ENCODE results near the gene ANKH. TPM values are rescaled to one million over a fixed set of nuclear protein-coding genes. Genes with fewer than 3 reads are reported as not detected.

ANKH gene
- polyA plus RNA-seq, 3 donors, result 12.9 to 18.7 (median 14.0) TPM

DNA sequence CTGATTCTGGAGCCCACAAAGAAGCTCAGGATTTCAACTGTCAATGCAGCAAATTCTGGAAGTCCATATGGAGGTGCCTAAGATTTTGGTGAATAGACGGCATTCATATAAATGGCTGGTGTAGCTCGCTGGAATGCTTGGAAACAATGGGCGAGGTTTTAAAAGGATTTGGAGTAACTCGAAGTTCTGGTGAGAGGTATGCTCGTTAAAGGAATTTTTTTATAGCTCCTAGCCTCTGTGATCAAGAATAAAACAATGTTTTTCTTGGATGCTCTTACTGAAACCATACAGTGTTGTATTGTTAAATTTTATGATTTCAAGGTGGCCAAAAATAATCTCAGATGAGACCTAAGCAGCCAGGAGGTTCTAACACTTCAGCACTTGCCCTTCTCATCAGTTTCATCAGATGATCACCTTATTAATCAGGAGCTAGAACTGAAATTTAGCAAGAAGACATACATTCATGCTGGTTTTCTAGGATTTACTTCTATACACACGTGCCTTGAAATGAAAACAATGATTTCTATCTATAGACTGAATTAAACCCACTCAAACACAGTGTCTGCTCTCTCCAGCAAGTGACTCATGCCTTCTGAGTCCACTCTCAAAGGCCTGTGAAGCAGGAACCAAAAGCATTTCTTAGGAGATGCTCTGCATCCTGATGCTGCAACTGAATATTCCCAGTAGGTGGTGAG is 127.8 kb downstream of the ANKH start:
- DNase-seq (ENCODE audit: low read depth in 3 of 3, low spot score in 2 of 3), result no peak

DNA sequence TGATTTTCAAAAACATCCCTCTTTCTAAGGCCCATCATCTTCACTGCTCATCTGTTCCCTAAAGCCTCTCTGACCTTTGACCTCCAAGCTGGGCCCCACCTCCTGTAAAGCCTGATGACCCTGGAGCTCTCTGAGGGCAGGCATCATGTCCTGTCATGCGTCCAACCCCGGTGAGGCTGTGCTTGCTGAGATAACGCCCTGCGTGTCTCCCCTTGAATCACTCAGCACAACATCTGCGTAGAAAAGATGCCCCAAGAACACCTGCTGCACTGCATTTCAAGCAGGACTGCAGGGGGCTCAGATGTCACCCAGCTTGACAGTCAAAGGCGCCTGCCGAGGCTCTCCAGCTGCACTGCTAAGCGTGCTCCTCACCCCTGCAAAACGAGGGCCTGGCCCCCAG is 129.1 kb downstream of the ANKH start:
- no peak for DNase-seq (ENCODE audit: low read depth in 3 of 3, low spot score in 2 of 3)

DNA sequence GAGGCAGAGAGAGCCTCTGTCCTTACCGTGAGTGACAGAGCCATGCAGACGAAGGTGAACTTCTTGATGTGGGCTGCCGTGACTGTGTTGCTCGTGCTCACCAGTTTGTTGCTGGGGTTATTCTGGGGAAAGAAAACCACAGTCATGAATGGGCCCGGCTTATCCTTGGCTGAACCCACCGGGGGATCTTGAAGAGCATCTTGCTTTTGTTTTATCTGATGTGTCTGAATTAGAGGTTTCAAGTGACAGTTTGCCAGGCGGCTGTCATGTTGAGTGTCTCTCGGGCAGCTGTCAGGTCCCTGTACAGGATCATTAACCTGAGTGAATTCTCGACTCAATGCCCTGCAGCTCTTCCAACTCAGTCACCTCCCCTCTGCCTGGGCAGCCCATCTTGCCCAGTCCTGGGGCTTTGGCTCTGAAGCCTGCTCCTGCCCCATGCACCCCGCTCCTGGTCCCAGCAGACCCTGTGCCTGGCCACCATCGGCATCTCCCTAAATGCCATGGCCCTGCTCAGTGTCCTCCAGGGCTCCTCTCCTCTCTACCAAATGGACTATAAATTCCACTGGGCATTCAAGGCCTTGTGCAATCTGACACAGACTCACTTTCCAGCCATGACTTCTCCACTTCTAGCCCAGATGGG is 129.7 kb downstream of the ANKH start:
- DNase-seq (ENCODE audit: low read depth in 3 of 3, low spot score in 2 of 3), result peak in 1 of 3 donors; percentile 21

DNA sequence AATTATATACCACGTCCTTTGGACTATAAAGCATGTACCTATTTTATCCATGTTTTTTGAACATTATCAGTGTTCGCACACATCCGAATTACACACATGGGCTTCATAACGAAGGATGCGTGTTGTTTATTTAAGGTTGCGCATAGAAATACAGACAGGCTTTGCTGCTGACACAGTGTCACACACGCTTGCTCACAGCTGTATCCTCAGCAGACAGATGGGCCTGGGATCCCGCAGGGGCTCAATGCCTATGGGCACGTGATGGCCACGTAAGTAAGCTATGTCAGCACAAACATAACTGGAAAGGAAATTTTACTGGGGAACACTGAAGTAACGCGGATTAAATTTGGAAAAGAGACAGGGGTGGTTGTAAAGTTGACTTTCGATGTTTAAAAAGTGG is 130.4 kb downstream of the ANKH start:
- no peak for DNase-seq (ENCODE audit: low read depth in 3 of 3, low spot score in 2 of 3)

DNA sequence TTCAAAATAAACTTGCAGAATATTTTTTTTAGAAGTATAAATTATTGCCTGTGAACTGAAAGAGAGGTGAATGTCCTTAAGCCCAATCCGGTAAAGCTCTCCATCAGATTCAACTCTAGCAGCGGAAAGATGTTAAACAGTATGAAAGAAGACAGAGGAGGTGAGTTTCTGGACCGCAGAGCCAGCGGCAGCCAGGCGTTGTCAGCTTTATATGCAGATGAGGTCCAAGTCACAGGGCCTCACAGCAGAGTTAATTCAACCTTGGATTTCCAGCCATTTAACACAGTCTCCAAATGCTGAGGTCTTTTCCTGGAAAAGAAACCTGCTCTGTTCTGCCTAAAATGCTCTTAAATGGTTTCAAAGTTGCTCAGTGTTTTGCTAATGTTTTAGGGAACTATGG is 131.6 kb downstream of the ANKH start:
- DNase-seq (ENCODE audit: low read depth in 3 of 3, low spot score in 2 of 3), result no peak

DNA sequence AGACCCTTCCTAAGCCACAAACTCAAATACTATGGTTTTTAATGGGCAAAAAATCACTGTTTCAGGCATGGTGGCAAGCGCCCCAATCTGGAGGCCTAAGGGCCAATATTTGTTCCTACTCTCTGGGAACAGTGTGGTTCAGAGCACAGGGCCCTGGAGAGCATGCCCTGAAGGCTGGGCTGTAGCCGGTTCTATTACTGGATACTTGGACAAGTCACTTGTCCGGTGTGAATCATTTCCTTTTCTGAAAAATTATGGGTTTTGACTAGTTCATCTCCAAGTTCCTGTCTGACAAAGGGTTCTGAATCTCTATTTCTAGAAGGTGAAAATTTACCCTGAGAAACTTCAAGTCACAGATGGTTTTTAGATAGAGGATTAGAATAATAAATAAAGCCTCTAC is 132.0 kb downstream of the ANKH start:
- no peak for DNase-seq (ENCODE audit: low read depth in 3 of 3, low spot score in 2 of 3)

DNA sequence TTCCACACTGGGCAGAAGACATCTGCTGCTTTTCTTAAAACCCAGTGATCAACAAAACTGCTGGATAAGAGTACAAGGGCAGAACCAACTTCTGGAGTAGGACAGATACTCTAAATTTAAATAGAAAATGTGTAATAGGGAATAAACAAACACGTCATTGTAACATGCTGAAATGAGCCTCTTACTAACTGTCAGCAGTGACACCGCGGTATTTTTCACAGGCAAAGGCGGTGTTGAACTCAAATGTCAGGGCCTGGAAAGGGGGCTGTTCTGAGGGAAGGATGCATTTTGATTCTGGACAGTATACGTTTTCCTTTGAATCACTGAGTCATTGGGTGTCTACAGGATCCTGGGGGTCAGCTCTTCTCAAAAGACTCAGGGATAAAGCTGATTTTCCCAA is 133.5 kb downstream of the ANKH start:
- no peak for DNase-seq (ENCODE audit: low read depth in 3 of 3, low spot score in 2 of 3)

DNA sequence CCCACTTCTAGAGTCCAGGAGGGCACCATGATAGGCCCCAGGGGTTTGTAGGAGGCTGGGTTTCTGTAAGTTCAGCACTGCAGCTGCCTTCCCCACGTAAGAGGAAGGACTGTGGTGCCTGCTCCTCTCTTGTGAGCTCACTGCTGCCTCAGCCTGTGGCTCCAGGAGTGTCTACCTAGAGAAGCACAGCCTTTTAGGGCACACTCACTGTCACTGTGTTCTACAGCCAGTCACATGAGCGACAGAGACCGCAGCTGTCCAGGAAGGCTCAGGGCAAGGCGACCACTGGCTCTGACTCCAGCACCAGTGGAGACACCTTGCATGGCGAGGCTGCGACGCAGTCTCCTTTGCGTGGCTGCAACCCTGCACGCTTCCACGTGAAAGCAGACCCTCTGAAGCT is 134.3 kb downstream of the ANKH start:
- DNase-seq (ENCODE audit: low read depth in 3 of 3, low spot score in 2 of 3), result no peak

DNA sequence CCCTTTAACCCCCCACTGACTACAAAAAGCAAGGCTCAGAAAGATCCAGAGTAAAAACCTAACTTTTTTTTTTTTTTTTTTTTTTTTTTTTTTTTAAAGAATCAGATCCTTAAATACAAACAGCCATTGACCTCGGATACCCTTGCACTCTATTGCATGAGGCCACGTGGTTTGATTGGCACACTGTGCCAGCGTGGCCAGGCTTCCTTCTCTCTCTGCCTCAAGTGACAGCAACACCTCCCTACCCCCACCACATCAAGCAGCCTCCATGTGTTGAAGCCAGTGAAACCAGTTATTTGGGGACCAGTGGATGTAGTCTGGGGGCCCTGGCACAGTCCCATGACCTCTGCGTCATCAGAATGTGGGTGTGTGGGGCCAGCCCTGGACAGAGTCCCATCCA is 135.6 kb downstream of the ANKH start:
- DNase-seq (ENCODE audit: low read depth in 3 of 3, low spot score in 2 of 3), result no peak

DNA sequence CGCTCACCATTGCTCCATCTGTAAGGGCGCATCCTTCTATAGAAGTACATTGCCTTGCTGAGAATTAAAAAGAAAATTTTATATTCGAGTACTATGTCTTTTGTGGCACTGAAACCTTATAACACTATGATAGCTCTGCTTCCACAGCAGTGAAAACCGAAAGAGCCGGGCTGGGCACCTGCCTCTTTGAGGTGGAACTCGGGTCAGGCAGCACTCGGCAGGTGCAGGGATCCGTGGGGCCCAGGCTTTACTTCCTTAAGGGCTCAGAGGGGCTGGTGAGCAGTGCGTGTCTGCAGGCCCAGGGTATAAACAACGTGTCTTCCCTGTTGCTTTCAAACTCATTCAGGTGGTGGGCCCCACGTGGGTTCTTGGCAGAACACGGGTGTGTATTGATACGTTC is 137.2 kb downstream of the ANKH start:
- DNase-seq (ENCODE audit: low read depth in 3 of 3, low spot score in 2 of 3), result no peak

DNA sequence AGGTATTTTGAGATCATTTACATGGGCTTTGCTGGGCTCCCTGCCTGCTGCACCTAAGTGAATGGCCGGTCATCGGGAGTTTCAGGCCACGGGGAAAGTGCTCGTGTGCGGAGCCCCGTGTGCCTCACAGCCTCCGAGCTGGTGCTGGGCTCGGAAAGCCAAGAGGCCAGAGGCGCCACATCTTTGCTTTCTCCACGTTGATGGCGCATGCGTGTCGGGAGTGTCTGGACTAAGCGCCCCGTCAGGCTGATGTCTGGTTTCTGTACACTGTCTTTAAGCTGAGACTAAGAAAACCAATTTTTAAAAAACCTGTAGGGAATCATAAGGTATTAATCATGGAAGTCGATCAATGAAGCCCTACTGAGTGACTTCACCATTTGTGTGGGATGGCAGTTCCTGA is 137.9 kb downstream of the ANKH start:
- no peak for DNase-seq (ENCODE audit: low read depth in 3 of 3, low spot score in 2 of 3)

DNA sequence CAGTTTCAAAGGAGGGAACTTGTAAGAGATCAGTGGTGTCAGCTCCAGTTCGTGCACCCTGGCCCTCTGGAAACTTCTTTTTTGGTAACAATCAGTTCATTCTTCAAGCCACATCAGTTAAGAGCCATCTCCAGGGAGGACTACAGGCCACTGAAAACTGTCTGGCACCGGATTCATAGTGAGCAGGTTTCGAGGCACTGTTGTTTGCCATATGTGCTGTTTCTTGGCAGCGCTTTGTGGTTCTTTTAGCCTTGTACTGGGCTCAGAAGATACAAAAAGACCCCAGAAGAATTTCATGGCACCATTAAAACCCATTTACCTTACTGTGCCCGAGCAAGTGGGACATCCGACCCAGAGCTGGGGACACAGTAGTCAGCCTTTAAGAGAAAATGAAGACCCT is 138.6 kb downstream of the ANKH start:
- DNase-seq (ENCODE audit: low read depth in 3 of 3, low spot score in 2 of 3), result no peak

DNA sequence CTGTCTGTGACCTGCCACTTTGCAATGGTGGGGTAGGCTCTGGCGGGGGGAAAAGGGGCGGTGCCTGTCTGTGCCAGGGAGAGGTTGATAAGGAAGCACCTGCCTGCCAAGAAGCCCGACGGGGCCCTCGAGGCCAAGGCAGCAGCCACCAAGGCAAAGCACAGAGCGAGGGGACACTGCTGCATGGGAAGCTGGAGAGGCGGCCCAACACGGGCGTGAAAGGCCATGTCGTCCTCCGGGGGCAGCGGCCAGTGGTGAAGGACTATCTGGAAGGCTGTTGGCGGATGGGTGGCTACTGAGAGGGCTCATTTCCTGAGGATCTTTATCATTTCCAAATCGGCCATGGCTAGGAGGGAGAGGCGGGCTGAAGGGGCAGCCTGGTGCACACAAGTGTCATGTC is 140.7 kb downstream of the ANKH start:
- no peak for DNase-seq (ENCODE audit: low read depth in 3 of 3, low spot score in 2 of 3)

DNA sequence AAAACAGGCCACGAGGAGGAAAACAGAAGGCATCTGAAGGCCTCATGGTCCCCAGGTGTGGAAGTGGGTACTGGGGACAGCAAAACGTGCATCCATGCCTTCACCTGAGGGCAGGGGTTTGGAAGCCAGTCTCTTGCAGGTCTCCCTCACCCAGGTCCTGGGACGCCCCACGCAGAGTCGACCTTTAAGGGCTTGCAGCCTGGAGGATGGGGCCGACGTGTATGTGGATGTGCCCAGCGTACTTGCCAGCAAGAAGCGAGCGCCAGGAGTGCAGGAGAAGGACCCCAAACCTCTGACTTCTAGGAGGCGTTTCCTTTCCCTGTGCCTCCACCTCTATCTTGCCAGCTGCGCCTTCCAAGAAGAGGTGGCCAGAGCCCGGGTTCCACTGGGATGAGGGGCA is 141.1 kb downstream of the ANKH start:
- no peak for DNase-seq (ENCODE audit: low read depth in 3 of 3, low spot score in 2 of 3)

DNA sequence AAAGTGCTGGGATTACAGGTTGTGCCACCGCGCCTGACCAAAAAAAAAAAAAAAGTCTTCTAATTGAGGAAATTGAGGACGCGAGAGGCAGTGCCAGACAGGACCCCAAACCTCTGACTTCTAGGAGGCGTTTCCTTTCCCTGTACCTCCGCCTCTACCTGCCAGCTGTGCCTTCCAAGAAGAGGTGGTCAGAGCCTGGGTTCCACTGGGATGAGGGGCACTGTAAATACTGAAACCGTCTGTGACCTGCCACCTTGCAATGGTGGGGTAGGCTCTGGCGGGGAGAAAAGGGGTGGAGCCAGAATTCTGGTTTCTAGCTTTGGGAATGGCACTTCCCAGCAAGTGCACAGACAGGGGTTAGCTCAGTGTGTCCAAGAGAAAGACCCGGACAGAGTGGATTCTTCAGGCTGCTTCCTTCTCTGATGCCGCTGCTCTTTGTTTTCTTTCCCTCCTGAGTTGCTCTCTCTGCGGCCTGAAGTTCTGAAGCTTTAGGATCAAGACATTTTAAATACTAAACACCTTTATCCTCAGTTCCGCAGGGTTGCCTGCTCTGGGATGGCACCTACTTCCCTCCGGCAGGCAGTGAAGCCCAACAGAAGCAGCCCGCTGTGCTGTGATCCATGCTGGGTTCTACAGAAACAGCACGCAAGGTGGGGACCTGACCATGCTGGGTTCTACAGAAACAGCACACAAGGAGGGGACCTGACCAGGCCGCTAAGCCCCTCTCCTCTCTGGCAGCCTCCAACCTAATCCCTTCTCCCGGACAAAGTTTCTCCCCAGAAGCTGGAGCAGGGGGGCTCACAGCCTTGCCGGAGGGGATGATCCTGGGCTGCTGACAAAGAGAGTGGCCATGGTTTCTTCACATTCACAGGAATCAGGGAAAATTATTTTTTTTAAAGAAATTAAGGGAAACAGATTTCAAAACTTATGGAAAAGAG is 141.9 kb downstream of the ANKH start:
- DNase-seq (ENCODE audit: low read depth in 3 of 3, low spot score in 2 of 3), result no peak

DNA sequence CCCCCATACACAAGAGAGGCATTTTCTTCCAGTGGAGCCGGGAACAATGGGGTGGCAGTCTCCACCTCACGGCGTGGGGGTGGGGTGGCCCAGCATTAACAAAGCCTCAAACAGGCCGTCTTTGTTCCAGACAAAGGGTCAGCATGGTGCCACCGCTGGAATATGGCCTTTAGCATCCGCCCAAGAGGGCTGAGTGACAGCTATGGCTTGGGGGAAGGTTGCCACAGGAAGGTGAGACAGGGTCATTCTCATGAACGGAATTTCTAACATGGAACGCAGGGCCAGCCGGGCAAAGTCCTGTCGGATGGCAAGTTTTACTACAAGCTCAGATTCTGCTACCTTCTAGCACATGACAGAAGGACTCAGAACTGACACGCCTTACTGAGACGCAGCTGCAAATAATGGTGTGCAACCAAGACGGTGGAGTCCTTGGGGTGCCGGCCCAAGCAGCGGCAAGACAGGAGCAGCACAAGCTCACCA is 143.1 kb downstream of the ANKH start:
- no peak for DNase-seq (ENCODE audit: low read depth in 3 of 3, low spot score in 2 of 3)

DNA sequence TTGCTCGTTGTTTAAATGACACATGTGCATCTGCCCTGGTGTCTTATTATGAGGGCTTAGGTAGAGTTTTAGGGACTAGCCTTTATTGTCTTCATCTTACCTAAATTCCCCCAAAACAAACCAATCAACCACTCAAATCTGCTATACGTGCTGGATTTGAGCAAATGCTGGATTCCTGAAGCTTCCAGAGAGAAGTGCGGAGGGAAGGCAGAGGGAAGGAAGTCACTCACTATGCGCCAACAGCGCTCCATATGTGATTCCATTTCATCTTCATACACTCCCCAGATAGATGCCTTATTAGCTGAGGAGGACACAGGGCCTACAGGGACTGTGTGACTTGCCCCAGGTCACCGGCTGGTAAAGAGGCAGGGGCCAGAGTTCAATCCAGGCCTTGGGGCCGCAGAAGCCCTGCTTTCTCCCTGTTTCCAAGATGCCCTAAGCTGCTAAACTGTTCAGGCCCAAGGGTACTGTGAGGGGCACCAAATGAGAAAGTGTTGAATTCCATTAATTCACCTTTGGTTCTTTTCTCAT is 143.6 kb downstream of the ANKH start:
- DNase-seq (ENCODE audit: low read depth in 3 of 3, low spot score in 2 of 3), result no peak

DNA sequence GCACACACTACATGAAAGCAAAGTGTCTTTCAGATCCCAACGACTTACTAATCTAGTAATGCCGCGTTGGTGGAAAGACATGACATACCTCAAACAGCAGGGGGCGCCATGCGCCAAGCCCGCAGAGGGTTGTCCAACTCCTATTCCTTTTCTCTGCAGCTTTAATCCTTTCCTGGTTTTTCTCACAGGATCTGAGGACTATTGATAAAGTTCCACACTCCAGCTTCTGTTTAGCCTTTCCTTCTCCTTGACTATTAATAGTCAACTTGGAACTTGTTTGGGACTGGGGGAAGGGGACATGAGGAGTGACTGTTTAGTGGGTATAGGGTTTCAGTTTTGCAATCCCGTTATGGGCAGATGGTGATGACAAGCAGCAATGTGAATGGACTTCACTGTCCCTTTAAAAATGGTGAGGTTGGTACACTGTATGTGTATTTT is 144.1 kb downstream of the ANKH start:
- peak; percentile 58 to 73 (median 71) for DNase-seq (ENCODE audit: low read depth in 3 of 3, low spot score in 2 of 3)

DNA sequence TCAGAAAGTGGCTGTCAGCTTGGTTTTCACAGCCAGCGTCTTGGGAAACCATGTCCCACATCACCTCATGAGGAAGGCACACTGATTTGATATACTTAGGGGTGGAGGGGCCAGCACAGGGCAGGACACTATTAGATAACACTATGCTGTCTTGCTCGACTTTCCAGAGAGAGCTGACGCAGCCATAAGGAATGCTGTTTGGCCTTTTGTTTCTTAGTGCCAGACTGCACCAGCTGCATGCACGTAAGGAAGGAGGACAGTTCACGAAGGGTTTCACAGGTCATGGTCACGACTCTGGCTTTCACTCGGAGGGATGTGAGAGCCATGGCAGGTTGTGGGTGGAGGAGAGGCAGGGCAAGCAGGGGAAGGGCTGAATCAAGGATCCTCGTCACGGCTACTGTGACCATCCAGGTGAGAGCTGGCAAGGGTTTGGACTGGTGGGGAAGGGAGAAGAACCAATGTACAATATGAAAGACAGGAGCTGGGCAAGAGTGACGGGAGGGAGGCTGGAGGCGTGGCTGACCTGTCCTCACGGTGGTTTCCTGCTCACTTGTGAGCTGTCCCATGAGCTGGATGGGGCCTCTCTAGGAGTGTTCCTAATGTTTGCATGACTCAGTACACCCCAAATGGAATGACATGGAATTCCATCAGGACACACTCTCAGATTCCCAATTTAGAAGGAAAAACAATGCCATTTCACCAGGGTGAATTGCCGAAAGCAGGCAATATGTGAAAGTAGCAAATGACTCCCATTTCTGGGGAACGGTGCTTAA is 145.3 kb downstream of the ANKH start:
- DNase-seq (ENCODE audit: low read depth in 3 of 3, low spot score in 2 of 3), result no peak

DNA sequence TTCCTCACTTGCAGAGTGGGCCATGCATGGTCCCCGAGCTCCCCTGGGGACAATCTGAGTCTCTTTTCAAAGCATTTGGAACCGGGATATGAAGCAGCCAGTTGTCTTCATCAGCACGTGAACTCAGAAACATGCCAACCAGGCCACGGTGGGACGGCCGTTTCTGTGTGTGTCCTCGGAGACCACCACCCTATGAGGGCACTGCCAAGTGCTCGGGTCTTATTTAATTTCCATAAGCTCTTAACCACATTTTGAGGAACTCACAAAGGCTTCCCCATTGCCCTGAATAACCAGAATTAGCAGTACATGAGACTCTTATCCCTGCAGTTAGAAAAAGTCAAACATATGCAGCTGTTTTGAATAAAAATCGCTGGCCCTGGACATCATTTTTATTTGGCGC is 146.9 kb downstream of the ANKH start:
- no peak for DNase-seq (ENCODE audit: low read depth in 3 of 3, low spot score in 2 of 3)

All from right renal cortex interstitium (tissue), 3 donors.